HG02840 (cell line): ENCODE measurements around the gene MIF4GD.
A peak's percentile ranks its signal among the peaks of the same experiment; 100 is the strongest.
"Not testable (repeated sequence)": the region's sequence is repeated elsewhere in the genome, so short reads cannot be mapped to it uniquely, and the experiment has no call there.

Experiments used
- ATAC-seq: cut with Tn5 transposase; IDR thresholded peaks from one replicate; pipeline ENCODE4 v1.9.1; 2021; ENCODE audit warnings: mild to moderate bottlenecking, moderate library complexity, moderate number of reproducible peaks; ENCODE audit not compliant: unreplicated experiment, low FRiP score

The MIF4GD gene

GRCh38 chr17:75262112-75262606 lies 8.9 kb downstream of the MIF4GD start:
- ATAC-seq = no peak

- peak; percentile 82 for ATAC-seq
These were observed 9.5 kb downstream of the MIF4GD start, which contains the start of the genes GGA3 and MRPS7 for GRCh38 chr17:75261336-75262111. Gene GGA3, minus strand, starts transcription at chr17:75261606. Its CDS starts 19 bp downstream, at chr17:75261587. Gene MRPS7, plus strand, starts transcription at chr17:75261879. Its CDS starts 22 bp downstream, at chr17:75261901.

GRCh38 chr17:75260641-75261335 lies 10.2 kb downstream of the MIF4GD start:
- peak; percentile 25 for ATAC-seq

- ATAC-seq = not testable (repeated sequence)
These were observed 13.8 kb downstream of the MIF4GD start for GRCh38 chr17:75257228-75257627.

- ATAC-seq = not testable (repeated sequence)
These were observed 14.9 kb downstream of the MIF4GD start for GRCh38 chr17:75255954-75256698.

GRCh38 chr17:75252039-75252816 lies 18.8 kb downstream of the MIF4GD start:
- ATAC-seq = no peak

GRCh38 chr17:75250009-75250471 lies 21.0 kb downstream of the MIF4GD start:
- ATAC-seq = peak; percentile 75

GRCh38 chr17:75249564-75249963 lies 21.5 kb downstream of the MIF4GD start:
- no peak for ATAC-seq

- no peak for ATAC-seq
These were observed 24.6 kb downstream of the MIF4GD start for GRCh38 chr17:75246404-75246803.

- no peak for ATAC-seq
These were observed 26.0 kb downstream of the MIF4GD start for GRCh38 chr17:75245011-75245410.

- ATAC-seq = no peak
These were observed 26.7 kb downstream of the MIF4GD start for GRCh38 chr17:75244133-75244866.

GRCh38 chr17:75242461-75243042 lies 28.5 kb downstream of the MIF4GD start:
- ATAC-seq = no peak

- no peak for ATAC-seq
These were observed 29.0 kb downstream of the MIF4GD start for GRCh38 chr17:75241996-75242460.

- no peak for ATAC-seq
These were observed 29.5 kb downstream of the MIF4GD start for GRCh38 chr17:75241502-75241901.

- ATAC-seq = no peak
These were observed 29.9 kb downstream of the MIF4GD start for GRCh38 chr17:75241143-75241430.

GRCh38 chr17:75240394-75241142 lies 30.5 kb downstream of the MIF4GD start:
- no peak for ATAC-seq

- no peak for ATAC-seq
These were observed 31.1 kb downstream of the MIF4GD start for GRCh38 chr17:75239778-75240393.

GRCh38 chr17:75239214-75239613 lies 31.8 kb downstream of the MIF4GD start:
- ATAC-seq = no peak
